DMS79 (cell line): ENCODE results near the gene IRF7.

Source experiments
- DNase-seq: peaks from one replicate; lab custom pipeline; 2025; lab: John Stamatoyannopoulos, UW

Gene IRF7

GRCh38 chr11:640021-640706 lies 24.4 kb upstream of the IRF7 start:
- no peak for DNase-seq

GRCh38 chr11:639332-639955 lies 23.7 kb upstream of the IRF7 start:
- DNase-seq, result no peak

- DNase-seq, result no peak
Observed at GRCh38 chr11:638631-639331, 23.0 kb upstream of the IRF7 start.

- DNase-seq, result no peak
Observed at GRCh38 chr11:637593-638521, 22.1 kb upstream of the IRF7 start.

GRCh38 chr11:637333-637592 lies 21.5 kb upstream of the IRF7 start:
- DNase-seq, result no peak

GRCh38 chr11:636511-637332 lies 21.0 kb upstream of the IRF7 start, which contains the start of gene DRD4:
DRD4 (plus strand) TSS chr11:637269; CDS start chr11:637305, 36 bp downstream.
- DNase-seq, result no peak

GRCh38 chr11:635945-636510 lies 20.3 kb upstream of the IRF7 start:
- no peak for DNase-seq

GRCh38 chr11:630871-631270 lies 15.1 kb upstream of the IRF7 start:
- no peak for DNase-seq

GRCh38 chr11:629237-629583 lies 13.5 kb upstream of the IRF7 start:
- no peak for DNase-seq

GRCh38 chr11:628056-628455 lies 12.3 kb upstream of the IRF7 start:
- no peak for DNase-seq

- DNase-seq, result no peak
Observed at GRCh38 chr11:627308-627576, 11.5 kb upstream of the IRF7 start.

- no peak for DNase-seq
Observed at GRCh38 chr11:626475-627307, 10.9 kb upstream of the IRF7 start, which contains the start of gene SCT. SCT (minus strand) TSS chr11:627181; CDS start chr11:627143, 38 bp downstream.

- DNase-seq, result no peak
Observed at GRCh38 chr11:625636-626268, 10.0 kb upstream of the IRF7 start.

- no peak for DNase-seq
Observed at GRCh38 chr11:624705-625635, 9.2 kb upstream of the IRF7 start, which contains the start of gene CDHR5. CDHR5 (minus strand) TSS chr11:624955; CDS start chr11:624902, 53 bp downstream.

GRCh38 chr11:623999-624704 lies 8.4 kb upstream of the IRF7 start:
- no peak for DNase-seq

- no peak for DNase-seq
Observed at GRCh38 chr11:623349-623869, 7.7 kb upstream of the IRF7 start.

- no peak for DNase-seq
Observed at GRCh38 chr11:621838-622237, 6.1 kb upstream of the IRF7 start.
